ENCODE measurements around the gene HIPK2.

DNA sequence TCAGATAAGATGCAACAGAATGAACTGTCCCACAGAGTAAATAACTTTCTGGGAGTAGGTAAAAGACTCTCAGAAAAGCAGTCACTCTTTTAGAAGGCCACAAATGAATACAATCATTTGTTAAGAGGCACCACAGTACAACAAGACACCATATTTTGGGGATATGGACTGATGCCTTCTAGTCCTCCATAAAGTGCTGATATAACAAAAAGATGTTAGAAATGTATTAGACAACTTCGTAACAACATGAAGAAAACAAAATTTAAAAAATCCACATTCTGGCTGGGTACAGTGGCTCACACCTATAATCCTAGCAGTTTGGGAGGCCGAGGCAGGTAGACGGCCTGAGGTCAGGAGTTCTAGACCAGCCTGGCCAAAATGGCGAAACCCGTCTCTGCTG lies 111.3 kb downstream of the HIPK2 start:
- no peak for TF ChIP-seq RFX5 (IDR thresholded peaks at IDR 0.05)
- TF ChIP-seq, protein P1, sequence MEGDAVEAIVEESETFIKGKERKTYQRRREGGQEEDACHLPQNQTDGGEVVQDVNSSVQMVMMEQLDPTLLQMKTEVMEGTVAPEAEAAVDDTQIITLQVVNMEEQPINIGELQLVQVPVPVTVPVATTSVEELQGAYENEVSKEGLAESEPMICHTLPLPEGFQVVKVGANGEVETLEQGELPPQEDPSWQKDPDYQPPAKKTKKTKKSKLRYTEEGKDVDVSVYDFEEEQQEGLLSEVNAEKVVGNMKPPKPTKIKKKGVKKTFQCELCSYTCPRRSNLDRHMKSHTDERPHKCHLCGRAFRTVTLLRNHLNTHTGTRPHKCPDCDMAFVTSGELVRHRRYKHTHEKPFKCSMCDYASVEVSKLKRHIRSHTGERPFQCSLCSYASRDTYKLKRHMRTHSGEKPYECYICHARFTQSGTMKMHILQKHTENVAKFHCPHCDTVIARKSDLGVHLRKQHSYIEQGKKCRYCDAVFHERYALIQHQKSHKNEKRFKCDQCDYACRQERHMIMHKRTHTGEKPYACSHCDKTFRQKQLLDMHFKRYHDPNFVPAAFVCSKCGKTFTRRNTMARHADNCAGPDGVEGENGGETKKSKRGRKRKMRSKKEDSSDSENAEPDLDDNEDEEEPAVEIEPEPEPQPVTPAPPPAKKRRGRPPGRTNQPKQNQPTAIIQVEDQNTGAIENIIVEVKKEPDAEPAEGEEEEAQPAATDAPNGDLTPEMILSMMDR (IDR thresholded peaks at IDR 0.05) = no peak
- TF ChIP-seq MAZ (IDR thresholded peaks at IDR 0.05; ENCODE audit: borderline replicate concordance, low read depth, low read length) = no peak
- TF ChIP-seq SMC3 (IDR thresholded peaks at IDR 0.05) = no peak
- no peak for TF ChIP-seq RNF2 (IDR thresholded peaks at IDR 0.05; ENCODE audit: borderline replicate concordance, low read depth)
- no peak for TF ChIP-seq POLR2A (IDR thresholded peaks at IDR 0.05; ENCODE audit: low read length)
- TF ChIP-seq POLR2AphosphoS2 (conservative IDR thresholded peaks at IDR 0.05; ENCODE audit: low read length) = no peak
- TF ChIP-seq, protein P2, sequence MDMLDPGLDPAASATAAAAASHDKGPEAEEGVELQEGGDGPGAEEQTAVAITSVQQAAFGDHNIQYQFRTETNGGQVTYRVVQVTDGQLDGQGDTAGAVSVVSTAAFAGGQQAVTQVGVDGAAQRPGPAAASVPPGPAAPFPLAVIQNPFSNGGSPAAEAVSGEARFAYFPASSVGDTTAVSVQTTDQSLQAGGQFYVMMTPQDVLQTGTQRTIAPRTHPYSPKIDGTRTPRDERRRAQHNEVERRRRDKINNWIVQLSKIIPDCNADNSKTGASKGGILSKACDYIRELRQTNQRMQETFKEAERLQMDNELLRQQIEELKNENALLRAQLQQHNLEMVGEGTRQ (IDR thresholded peaks at IDR 0.05) = no peak
- TF ChIP-seq, protein P3, sequence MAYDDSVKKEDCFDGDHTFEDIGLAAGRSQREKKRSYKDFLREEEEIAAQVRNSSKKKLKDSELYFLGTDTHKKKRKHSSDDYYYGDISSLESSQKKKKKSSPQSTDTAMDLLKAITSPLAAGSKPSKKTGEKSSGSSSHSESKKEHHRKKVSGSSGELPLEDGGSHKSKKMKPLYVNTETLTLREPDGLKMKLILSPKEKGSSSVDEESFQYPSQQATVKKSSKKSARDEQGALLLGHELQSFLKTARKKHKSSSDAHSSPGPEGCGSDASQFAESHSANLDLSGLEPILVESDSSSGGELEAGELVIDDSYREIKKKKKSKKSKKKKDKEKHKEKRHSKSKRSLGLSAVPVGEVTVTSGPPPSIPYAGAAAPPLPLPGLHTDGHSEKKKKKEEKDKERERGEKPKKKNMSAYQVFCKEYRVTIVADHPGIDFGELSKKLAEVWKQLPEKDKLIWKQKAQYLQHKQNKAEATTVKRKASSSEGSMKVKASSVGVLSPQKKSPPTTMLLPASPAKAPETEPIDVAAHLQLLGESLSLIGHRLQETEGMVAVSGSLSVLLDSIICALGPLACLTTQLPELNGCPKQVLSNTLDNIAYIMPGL (CRISPR knock-in tag; IDR thresholded peaks at IDR 0.05; ENCODE audit: borderline replicate concordance) = no peak

All from A549 (cell line).